Effector CD8-positive, alpha-beta T cell (primary cell): ENCODE data around the gene LRRC4B.

Experiments used
- DNase-seq: peaks from one replicate; lab custom pipeline; 2025; lab: John Stamatoyannopoulos, UW

The LRRC4B gene

DNA sequence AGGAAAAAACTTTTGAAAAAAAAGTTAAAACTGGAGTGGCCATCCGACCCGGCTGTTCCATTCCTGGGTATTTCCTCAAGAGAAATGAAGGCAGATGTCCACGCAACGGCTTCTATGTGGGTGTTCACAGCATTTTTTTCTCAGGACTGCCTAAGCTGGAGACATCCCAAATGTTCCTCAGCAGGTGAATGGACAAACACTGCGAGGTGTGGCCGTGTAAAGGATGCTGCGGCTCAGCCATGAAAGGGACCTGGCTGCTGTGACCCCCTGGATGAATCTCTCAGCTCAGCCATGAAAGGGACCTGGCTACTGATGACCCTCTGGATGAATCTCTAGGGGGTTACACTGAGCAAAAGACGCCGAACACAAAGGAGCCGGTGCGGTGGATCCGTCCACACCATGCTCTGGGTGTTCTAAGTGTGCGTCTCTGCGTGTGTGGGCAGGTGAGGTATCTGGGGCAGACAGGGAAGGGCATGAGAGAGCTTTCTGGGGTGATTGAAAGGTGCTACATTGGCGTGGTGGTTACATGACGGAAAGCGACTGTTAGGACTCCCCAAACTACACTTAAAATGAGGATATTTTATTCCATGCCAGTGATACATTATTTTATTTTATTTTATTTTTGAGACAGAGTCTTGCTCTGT, 47.3 kb downstream of the LRRC4B start:
- DNase-seq: no peak

DNA sequence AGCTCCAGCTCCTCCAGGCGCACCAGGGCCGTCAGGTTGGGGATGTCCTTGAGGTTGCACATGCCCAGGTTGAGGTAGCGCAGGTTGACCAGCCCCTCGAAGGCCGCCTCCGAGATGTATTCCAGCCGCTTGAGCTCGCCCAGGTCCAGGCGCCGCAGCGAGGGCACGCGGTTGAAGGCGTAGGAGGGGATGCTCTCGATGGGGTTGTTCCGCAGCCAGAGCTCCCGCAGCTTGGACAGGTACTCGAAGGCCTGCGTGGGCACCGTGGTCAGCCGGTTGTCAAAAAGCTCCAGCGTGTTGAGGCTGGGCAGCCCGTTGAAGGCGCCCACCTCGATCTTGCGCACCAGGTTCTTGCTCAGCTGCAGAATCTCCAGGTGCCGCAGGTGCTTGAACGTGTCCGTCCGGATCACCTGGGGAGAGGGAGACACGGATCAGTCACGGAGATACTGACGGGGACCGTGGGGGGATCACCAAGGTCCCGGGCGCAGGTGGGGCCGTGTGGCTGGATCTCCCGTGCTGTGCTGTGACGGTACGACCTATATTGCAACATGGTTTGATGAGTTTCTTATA, 49.1 kb downstream of the LRRC4B start:
- no peak for DNase-seq

DNA sequence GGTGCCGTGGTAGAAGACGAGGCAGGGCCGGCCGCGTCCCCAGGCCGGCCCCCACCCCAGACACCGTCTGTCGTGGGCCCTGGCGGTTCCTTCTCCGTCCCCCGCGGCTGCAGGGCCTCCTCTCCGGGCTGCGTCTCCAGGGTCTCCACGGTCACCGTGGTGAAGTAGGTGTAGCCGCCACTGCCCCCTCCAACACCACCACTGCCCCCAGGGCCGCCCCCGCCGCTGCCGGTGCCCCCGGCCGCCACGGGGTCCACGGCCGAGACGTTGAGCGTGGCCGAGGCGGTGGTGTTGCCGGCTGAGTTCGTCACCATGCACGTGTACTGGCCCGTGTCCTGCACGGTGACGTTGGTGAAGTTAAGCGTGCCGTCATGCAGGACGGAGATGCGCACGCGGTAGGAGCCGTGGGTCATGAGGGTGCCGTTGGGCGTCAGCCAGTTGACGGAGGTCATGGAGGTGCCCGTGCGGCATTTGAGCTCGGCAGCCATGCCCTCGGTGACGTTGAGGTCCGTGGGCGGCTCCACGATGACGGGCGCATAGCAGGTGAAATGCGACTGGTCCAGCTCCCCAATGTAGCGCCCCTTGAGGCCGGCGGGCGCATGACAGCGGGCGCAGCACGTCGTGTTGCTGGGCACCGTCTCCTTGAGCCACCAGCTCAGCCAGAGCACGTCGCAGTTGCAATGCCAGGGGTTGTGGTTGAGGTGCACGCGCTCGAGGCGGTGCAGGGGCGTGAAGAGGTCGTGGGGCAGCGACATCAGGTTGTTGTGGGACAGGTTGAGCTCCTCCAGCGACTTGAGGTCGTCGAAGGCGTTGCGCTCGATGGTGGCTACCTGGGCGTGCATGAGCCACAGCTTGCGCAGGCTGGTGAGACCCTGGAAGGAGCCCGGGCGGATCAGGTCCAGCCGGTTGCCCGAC, 49.9 kb downstream of the LRRC4B start:
- no peak for DNase-seq

DNA sequence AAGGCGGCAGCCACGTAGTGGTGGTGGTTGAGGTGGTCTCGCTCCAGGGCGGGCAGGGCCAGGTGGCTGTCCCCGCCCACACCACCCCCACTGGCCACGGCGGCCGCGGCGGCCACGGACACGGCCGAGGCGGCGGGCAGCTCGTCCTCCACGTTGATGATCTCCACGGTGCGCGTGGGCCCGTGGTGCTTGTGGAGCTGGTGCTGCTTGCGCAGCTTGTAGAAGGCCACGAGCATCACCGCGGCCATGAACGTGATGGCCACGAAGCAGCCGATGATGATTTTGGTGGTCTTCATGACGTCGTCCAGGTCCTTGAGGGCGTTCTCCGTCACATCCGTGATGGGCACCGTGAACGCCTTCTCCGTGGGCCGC, 50.5 kb downstream of the LRRC4B start:
- no peak for DNase-seq

DNA sequence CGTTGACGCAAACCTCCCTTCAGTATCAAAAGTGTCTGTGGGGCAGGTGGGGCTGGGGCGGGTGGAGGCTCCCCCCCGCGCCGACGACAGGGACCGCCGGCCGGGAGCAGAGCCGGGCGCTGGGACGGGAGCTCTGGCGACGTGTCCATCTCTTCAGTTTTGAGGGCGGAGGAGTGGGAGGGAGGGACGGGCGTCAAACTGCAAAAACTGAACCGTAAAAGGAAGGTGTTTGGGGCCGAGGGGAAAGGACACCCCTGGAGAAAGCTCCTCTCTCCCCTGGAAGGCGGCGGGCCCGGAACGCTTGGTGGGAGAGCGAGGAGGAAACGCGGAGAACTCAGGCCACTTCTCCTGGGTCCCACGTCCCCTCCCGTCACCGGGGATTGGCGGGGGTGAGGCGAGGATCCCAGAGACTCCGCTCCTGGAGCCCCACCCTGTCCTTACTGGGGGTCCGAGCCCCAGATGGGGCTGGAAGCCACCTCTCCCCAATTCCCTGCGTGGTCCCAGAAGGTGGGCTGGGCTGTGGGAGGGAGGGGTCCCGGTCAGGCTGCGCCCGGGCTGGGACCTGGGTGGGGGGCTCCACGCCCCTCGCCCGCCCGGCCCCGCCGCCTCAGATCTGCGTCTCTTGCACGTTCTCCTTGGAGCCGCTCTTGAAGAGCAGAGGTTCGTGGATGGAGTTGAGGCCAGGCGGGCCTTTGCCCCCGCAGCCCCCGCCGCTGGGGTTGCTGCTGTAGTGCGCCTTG, 51.1 kb downstream of the LRRC4B start:
- DNase-seq: no peak

DNA sequence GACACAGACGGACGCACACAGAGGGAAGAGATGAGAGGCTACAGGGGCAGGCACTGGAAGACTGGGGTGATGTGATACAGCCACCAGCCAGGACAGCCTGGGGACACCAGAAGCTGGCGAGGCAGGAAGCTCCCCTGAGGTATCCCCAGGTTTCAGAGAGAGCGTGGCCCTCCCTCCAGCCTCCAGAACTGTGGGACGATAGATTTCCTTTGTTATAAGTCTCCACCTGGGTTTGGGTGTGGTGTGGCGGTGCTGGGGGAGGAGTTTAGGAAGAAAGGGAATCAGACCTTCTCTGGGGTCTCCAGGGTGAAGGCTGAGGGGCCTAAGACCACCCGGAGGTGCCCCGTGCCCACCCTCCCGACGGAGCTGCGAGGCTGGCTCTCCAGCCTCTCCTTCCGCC, 51.8 kb downstream of the LRRC4B start:
- no peak for DNase-seq

DNA sequence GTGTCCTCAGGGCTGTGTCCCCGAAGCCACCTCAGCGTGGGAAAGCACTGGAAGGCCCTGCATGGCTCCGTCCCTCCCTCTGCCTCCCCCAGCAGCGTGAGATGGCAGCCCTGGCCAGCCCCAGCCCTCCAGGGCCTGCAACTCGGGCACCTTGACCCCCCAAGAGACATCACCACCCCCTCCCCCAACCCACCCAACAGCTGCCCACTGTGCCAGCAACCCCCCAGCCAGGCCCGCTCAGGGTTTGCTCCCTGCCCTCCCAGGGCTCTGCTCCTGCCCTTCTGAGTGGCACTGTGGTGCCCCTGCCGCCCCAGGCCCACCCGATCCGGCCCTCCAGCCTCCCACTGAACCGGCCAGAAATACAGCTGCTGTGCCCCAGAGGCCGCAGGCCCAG, 53.1 kb downstream of the LRRC4B start:
- no peak for DNase-seq

DNA sequence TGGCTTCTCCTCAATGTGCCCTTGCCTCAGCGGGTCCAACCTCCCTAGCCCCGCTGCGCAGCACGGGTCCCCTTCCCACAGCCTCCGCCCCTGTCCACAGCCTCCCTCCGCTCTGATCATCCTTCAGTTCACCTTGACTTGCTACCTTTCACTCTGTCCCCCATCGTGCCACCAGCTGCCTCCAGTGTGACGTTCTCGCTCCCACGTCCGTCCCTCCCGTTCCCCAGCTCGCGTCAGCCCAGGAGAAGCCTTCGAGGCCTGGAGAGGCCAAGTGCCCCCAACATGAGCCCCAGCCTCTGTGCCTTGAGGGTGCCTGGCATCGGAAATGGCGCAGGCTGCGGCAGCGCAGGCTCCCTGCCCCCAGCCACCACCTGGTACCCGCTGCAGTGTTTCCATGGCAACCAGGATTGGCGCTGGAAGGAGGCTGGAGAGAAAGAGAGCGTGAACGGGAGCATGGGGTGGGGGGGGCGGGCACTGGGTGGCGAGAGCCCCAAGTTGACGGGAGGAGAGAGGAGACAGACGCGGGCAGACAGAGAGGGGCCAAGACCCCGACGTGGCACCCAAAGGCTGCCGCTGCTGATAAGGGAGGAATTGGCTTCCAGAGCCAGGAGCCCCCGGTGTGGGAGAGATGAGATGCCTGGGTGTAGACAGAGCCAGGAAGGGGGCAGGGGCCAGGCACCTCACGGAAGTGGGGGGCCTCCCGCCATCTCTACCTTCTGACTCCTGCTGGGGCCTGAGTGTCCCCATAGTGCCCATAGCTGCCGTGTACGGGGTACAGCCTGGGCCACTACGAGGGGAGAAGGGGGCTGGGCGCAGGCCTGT, 53.7 kb downstream of the LRRC4B start:
- no peak for DNase-seq

DNA sequence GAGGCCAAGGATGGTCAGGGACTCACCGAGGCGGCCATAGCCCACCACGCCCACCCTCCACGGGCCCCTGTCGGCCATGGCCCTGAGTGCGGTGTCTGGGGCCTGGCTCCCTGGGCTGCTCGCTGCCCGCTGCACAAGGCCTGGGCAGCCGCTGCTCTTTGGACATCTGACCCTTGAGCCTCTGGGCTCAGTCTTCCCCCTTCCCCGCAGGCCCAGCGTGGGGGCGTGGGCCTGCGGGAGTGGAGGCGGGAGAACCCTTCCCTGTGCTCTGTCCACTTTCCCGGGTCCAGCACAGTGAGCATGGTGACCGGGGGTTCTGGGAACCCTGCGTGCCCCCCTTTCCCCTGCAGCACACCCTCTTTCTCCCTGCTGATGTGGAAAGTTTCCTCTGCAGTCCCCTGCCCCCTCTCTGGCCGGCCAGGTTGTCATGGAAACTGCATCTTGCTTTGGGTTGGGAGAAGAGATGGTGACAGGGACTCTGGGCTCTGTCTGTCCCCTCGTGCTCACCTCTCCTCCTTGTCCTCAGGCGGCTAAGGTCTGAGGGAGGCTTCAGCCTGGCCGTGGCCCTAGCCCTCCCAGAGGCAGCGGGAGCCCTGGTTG, 54.4 kb downstream of the LRRC4B start, which contains the start of gene ASPDH:
Gene ASPDH, minus strand, starts transcription at position 168 of the 600 bp plus-strand sequence. Its CDS starts 90 bp downstream, at position 78.
- DNase-seq: no peak

DNA sequence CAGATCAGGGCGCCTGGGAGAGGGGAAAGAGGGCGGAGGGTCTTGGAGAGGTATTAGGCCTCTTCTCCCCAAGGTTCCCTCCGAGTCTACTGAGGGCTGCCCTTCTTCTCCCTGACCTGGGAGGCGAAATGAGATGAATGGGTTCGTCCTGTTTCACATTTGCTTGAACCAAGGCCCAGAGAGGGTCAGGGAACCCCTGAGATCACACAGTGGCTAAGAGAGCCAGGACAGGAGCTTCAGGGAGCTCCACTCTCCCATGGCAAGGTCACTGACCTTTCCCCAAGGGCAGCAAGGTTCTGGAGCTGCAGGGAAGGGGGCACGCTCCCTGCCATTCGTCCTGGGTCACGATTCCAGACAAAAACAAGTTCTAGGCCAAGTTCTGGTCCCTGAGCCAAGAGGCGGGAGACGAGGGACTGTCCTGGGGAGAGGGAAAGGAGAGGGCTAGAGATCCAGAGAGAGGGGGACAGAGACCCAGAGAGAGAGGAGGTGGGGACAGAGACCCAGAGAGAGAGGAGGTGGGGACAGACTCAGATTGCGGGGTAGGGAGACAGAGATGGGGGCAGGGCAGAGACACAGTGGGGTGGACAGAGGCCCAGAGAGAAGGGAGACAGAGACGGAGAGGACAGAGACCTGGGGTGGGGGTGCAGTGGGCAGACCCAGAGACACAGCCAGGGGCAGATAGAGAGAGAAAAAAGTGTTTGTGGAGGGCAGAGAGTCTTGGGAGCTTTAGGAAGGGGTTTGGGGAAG, 55.1 kb downstream of the LRRC4B start:
- no peak for DNase-seq

DNA sequence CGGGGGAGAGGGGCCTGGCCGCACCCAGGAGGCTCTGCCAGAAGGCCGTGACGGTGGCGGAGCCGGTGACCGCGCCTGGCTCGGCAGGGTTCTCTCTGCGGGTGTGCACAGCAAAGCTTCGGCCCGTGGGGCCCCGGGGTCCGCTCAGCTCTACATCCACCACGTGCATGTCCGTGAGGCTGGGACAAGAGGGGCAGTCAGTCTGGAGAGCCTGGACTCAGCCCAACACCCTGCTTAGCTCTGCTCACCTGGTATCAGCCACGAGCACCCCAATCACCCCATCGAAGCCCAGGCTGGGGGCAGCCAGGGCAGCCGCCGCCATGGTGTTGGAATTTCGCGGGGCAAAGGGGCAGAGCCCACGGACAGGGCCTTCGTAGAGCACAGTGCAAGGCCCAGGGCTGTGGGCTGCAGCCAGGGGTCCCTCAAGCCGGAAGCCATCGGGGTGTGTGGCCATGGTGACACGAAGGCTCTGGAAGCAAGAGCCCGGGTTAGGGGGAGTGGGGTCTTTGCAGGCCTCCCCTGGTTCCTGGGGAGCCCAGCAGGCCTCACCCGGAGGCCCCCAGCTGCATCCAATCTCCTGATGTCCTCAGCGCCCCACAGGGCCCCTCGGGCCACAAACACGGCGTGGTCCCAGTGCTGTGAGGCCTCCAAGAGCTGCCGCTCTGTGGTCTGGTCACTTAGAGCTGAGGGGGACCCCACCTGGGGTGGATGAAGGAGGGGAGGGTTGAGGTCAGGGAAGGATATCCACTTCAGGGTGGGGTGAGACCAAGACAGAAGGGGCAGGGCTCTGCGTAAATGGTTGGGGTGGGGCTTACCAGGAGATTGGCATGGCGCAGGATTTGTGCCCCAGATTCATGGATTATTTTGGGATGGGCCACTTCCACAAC, 55.9 kb downstream of the LRRC4B start:
- DNase-seq: no peak

DNA sequence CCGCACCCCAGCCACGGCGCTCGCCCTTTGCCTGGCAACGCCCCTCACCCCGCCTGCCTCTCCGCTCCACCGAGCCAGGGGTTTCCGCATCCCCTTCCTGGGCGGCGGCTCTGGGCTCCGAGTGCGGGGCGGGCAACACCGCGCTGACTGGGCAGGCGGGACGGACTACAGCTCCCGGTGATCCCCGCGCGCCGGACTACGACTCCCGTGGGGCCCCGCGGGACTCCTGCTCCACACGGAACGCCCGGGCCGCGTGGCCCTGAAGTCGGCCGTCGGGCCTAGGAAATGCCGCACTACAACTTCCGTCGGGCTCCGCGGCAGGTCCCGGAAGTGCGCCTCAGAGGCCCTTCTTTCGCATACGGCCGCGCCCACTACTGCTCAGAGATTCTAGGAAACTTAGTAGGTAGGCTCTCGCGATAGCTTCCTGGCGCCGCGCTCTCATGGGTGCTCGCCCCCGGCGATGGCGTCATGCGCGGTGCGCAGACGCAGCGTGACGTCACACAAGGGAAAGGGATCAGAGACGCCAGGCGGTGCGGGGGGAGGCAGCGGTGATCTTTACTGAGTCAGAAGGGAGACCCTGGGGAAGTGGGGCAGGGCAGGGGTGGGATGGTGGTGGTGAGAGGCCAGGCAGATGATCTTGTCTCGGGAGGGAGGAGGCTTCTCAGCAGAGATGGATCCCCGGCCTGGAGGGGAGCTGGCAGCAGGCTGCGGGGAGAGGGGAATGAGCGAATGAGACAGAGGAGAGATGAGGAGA, 57.0 kb downstream of the LRRC4B start, which contains the start of gene JOSD2:
Gene JOSD2, minus strand, starts transcription at position 123 of the 754 bp plus-strand sequence. CDS start 760 bp downstream, outside the sequence.
- DNase-seq: peak; percentile 95

DNA sequence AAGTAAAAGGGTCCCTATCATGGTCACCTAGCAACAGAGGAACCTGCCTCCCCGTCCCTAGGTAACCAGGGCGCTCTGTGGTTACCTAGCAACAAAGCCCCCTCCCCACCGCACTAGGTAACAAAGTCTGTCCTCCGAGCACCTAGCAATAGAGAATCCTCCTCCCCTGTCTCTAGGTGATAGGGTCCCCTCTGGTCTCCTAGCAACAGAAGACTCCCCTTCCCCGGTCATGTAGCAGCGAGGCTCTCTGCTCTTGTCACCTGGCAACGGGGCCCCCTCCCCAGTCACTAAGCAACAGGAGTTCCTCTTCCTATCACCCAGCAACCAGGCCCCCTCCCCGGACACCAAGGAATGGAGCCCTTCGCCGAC, 57.6 kb downstream of the LRRC4B start:
- DNase-seq: no peak

DNA sequence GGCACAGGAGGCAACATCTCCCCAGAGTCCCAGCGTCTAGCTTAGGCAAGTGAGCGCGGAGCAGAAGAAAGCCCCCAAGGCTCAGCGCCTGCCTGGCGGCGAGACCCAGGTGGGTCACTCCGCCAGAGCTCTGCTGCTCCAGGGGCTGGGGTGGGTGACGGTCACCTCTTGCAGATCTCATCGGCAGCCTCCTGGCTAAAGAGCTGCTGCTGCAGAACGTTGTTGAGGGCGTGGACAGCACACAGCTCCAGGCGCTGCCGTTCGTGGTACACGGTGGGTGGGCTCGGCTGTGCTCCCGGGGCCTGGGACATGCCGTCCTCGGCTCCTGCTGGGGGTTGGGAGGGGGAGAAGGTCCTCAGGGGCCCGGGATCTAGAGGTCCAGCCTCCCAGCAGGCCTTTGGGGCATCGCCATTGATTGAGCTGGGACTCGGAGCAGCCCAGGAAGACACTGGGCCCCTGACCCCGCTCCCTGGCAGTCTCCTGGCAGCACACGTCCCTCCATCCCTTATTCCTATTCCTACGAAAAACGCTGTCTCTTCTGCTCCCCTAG, 58.0 kb downstream of the LRRC4B start:
- DNase-seq: no peak

DNA sequence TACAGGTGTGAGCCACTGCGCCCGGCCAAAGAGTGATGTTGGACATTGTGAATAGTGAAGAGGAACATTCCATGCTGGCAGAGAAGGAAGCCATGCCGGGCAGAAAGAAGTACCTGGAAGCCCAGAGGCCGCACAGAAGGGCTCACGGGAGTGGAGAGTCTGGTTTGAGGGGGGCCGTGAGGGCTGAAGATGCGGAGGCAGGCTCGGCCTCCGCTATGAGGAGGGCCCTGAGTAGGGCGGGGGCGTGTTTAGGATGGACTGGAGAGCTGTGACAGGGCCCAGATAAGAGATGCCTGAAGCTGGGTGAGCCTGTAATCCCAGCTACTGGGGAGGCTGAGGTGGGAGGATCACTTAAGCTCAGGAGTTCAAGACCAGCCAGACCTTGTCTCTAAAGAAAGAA, 58.9 kb downstream of the LRRC4B start:
- DNase-seq: no peak

DNA sequence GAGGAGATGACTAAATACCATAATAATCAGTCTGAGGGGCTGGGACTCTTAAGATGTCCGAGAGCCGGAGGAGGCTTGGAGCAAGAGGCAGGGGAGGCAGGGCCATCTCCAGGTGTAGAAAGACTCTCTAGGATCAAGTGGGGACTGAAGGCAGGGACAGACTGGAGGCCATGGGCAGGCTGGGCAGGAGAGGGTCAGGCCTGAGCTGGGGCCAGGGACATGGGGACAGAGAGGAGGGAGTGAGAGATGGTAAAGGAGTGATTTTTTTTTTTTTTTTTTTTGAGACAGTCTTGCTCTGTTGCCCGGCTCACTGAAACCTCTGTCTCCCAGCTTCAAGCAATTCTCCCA, 59.4 kb downstream of the LRRC4B start:
- DNase-seq: no peak

DNA sequence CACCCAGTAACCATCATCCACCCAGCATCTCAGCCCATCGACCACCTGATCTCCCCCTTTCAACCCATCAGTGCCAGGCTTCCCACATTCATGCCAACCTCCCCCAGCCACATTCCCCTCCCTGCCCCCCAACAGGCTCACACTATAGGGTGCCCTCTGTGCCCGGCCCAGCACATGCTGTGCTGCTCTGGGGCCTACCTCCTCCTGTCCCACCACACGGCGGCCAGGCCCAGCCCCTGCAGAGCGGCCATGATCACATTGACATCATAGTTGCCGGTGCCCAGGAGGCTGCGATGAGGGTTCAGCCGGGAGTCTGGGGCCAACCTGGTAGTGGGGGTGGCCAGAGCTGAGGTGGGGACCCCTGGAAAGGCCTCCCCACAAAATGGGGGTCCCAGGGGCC, 60.9 kb downstream of the LRRC4B start:
- DNase-seq: no peak

DNA sequence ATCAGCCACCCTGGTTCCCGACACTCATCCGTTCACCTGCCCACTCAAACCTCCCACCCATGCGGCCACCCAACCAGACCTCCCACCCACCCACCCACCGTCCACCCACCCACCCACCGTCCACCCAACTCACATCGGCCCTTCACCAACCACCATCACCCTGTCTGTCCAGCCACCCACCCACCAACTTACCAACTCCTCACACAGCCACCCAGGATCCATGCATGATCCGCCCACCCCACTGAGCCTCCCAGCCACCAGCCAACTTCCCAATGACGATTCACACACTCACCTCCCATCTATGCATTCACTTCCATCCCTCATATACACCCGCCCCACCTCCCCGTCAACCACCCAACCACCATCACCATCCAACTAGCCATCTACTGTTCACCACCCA, 61.5 kb downstream of the LRRC4B start:
- no peak for DNase-seq
